ENCODE data around the gene HCFC1. TPM values are rescaled to one million over a fixed set of nuclear protein-coding genes. Genes with fewer than 3 reads are reported as not detected.
A peak's percentile ranks its signal among the peaks of the same experiment; 100 is the strongest.

HCFC1 gene
- total RNA-seq, 6 experiments from 2014 or later = 15.2 to 32.5 (median 19.7) TPM

- TF ChIP-seq, protein P1, sequence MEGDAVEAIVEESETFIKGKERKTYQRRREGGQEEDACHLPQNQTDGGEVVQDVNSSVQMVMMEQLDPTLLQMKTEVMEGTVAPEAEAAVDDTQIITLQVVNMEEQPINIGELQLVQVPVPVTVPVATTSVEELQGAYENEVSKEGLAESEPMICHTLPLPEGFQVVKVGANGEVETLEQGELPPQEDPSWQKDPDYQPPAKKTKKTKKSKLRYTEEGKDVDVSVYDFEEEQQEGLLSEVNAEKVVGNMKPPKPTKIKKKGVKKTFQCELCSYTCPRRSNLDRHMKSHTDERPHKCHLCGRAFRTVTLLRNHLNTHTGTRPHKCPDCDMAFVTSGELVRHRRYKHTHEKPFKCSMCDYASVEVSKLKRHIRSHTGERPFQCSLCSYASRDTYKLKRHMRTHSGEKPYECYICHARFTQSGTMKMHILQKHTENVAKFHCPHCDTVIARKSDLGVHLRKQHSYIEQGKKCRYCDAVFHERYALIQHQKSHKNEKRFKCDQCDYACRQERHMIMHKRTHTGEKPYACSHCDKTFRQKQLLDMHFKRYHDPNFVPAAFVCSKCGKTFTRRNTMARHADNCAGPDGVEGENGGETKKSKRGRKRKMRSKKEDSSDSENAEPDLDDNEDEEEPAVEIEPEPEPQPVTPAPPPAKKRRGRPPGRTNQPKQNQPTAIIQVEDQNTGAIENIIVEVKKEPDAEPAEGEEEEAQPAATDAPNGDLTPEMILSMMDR (IDR thresholded peaks at IDR 0.05) = peak; percentile 28 to 71 (median 63)
- no peak for TF ChIP-seq POLR2A (IDR thresholded peaks at IDR 0.05)
- no peaks in the 10 kb centered on the region for H3K9me3 ChIP-seq
- H3K27me3 ChIP-seq = no peaks in the 10 kb centered on the region
- no peak overlapping the region for H3K27ac ChIP-seq
- ATAC-seq (peak; percentile 73 to 79 (median 76)), DNase-seq (peak; percentile 83 to 85 (median 84))
- WGBS (ENCODE audit: insufficient coverage, low coverage, low lambda C conversion rate, missing lambda C conversion rate) = 57% methylated on average over 7 of the region's 25 CpGs
- intact Hi-C loops (cut with DNase I) = no loop called here
- no peaks in the 10 kb centered on the region for H3K36me3 ChIP-seq
- H3K4me1 ChIP-seq = no peaks in the 10 kb centered on the region
- H3K4me3 ChIP-seq = no peak overlapping the region
Measured at GRCh38 chrX:153922932-153923857, 48.4 kb downstream of the HCFC1 start.

GRCh38 chrX:153921511-153922446 is 49.8 kb downstream of the HCFC1 start:
- intact Hi-C loops (cut with DNase I) = no loop called here
- Histone ChIP-seq H3K4me3 (no peak overlapping the region), H3K4me1 (no peaks in the 10 kb centered on the region), H3K27ac (no peak overlapping the region), H3K27me3 (no peaks in the 10 kb centered on the region), H3K36me3 (no peaks in the 10 kb centered on the region), H3K9me3 (no peaks in the 10 kb centered on the region)
- TF ChIP-seq POLR2A (IDR thresholded peaks at IDR 0.05) = no peak
- TF ChIP-seq, protein P1 (IDR thresholded peaks at IDR 0.05) = no peak
- 20% methylated on average over 4 of the region's 40 CpGs for WGBS (ENCODE audit: insufficient coverage, low coverage, low lambda C conversion rate, missing lambda C conversion rate)
- ATAC-seq (peak in 1 of 4 donors; percentile 10), DNase-seq (peak in 1 of 3 donors; percentile 28)

- Histone ChIP-seq H3K27ac (no peak overlapping the region), H3K4me3 (no peak overlapping the region)
- no peak for ATAC-seq
Measured at GRCh38 chrX:153921070-153921469, 50.5 kb downstream of the HCFC1 start.

GRCh38 chrX:153920546-153920945 is 51.1 kb downstream of the HCFC1 start:
- WGBS (ENCODE audit: insufficient coverage, low coverage, low lambda C conversion rate, missing lambda C conversion rate) = 78% methylated on average over 6 of the region's 14 CpGs
- DNase-seq (peak in 1 of 3 donors; percentile 39), ATAC-seq (no peak)
- Histone ChIP-seq H3K4me3 (no peak overlapping the region), H3K27me3 (no peaks in the 10 kb centered on the region), H3K9me3 (no peaks in the 10 kb centered on the region), H3K4me1 (no peaks in the 10 kb centered on the region), H3K27ac (no peak overlapping the region), H3K36me3 (no peaks in the 10 kb centered on the region)
- TF ChIP-seq, protein P1 (IDR thresholded peaks at IDR 0.05) = no peak
- TF ChIP-seq POLR2A (IDR thresholded peaks at IDR 0.05) = no peak
- intact Hi-C loops (cut with DNase I) = no loop called here

More at GRCh38 chrX:153921070-153921469, 50.5 kb downstream of the HCFC1 start:
- Histone ChIP-seq H3K4me1 (no peaks in the 10 kb centered on the region), H3K36me3 (no peaks in the 10 kb centered on the region), H3K27me3 (no peaks in the 10 kb centered on the region), H3K9me3 (no peaks in the 10 kb centered on the region)
- WGBS (ENCODE audit: insufficient coverage, low coverage, low lambda C conversion rate, missing lambda C conversion rate) = no CpG with 5 or more reads among the region's 16 CpGs
- intact Hi-C loops (cut with DNase I) = no loop called here
- DNase-seq = no peak
- TF ChIP-seq, protein P1 (IDR thresholded peaks at IDR 0.05) = no peak
- no peak for TF ChIP-seq POLR2A (IDR thresholded peaks at IDR 0.05)

All from right lobe of liver (tissue), 6 donors.